GM12878 (cell line): ENCODE data around the gene RBBP8NL. TPM values are rescaled to one million over a fixed set of nuclear protein-coding genes. Genes with fewer than 3 reads are reported as not detected.
"Not testable (repeated sequence)": the region's sequence is repeated elsewhere in the genome, so short reads cannot be mapped to it uniquely, and the experiment has no call there.

Source experiments
- ATAC-seq: fragments of 200-7000 bp; cut with Tn5 transposase; 3 replicates; pipeline ENCODE4 v1.9.1; 2020; ENCODE audit warnings: mild to moderate bottlenecking, moderate library complexity
- BruUV-seq: library from RNA; stranded (reverse); fragments of 400-500 nt; replicated peaks from 2 replicates; lab custom pipeline; 2021; lab: Mats Ljungman, UMichigan
- CTCF ChIA-PET: fragments of 300-600 bp; sonication (Branson Sonifier 250); formaldehyde crosslinking; extraction: SDS; loops from one replicate; lab custom pipeline; 2021; ENCODE audit warnings: inconsistent platforms; lab: Yijun Ruan, JAX
- POLR2A ChIA-PET: fragments of 350-600 bp; formaldehyde crosslinking; extraction: SDS; loops from one replicate; lab custom pipeline; 2021; ENCODE audit warnings: inconsistent platforms; lab: Charles Lee
- RAD21 ChIA-PET: fragments of 300-600 bp; sonication (Branson Sonifier 250); formaldehyde crosslinking; loops from one replicate; lab custom pipeline; 2023; ENCODE audit warnings: antibody characterized with exemption; ENCODE audit not compliant: unreplicated experiment; lab: Charles Lee
- SMC1A ChIA-PET: fragments of 300-600 bp; sonication (Branson Sonifier 250); formaldehyde crosslinking; loops from one replicate; lab custom pipeline; 2023; ENCODE audit not compliant: unreplicated experiment, uncharacterized antibody; lab: Charles Lee
- DNase-seq: peaks from one replicate; pipeline ENCODE4 v3.0.0-alpha.2; 2011; ENCODE audit warnings: low read depth, low spot score
- FAIRE-seq: peaks from 3 replicates; lab custom pipeline; 2011; peaks lifted over from hg19 to GRCh38; lab: Jason Lieb, UNC
- H2AFZ ChIP-seq: 2 replicates; pipeline ENCODE4 v1.6.0; 2011; ENCODE audit warnings: low read depth, low read length, control low read depth; ENCODE audit not compliant: control insufficient read depth
- H3K27ac ChIP-seq: 2 replicates; pipeline ENCODE4 v1.5.1; 2011; ENCODE audit warnings: control low read depth; ENCODE audit not compliant: control insufficient read depth, insufficient read depth
- H3K27me3 ChIP-seq, 2 experiments: replicated peaks in 1 of 2; 2 replicates each; pipeline versions ENCODE4 v1.6.0 to v1.6.1; 2011; ENCODE audit warnings: low read length in 1 of 2; ENCODE audit not compliant: control insufficient read depth in 2 of 2, insufficient read depth in 2 of 2
- H3K36me3 ChIP-seq, 2 experiments: 2 replicates each; pipeline ENCODE4 v1.5.1; 2011; ENCODE audit warnings: low read length in 1 of 2; ENCODE audit not compliant: control insufficient read depth in 2 of 2, insufficient read depth in 2 of 2
- H3K4me1 ChIP-seq: 2 replicates; pipeline ENCODE4 v1.6.1; 2011; ENCODE audit warnings: mild to moderate bottlenecking, low read length, moderate library complexity, mixed read lengths; ENCODE audit not compliant: control insufficient read depth, insufficient read depth
- H3K4me2 ChIP-seq: 2 replicates; pipeline ENCODE4 v1.6.0; 2011; ENCODE audit warnings: control low read depth; ENCODE audit not compliant: control insufficient read depth, insufficient read depth
- H3K4me3 ChIP-seq: fragments of 200-600 bp; sonication (generic); 2 replicates; pipeline ENCODE4 v1.5.1; 2016
- H3K79me2 ChIP-seq: 2 replicates; pipeline ENCODE4 v1.6.0; 2011; ENCODE audit warnings: low read length; ENCODE audit not compliant: control insufficient read depth, insufficient read depth
- H3K9ac ChIP-seq: 2 replicates; pipeline ENCODE4 v1.8.0; 2011; ENCODE audit warnings: low read length, control low read depth, mixed read lengths; ENCODE audit not compliant: control insufficient read depth, insufficient read depth
- H3K9me3 ChIP-seq: replicated peaks from 3 replicates; pipeline ENCODE4 v1.5.1; 2011; ENCODE audit warnings: mild to moderate bottlenecking, low read length; ENCODE audit not compliant: control insufficient read depth, insufficient read depth
- H4K20me1 ChIP-seq: 2 replicates; pipeline ENCODE4 v1.6.0; 2011; ENCODE audit not compliant: control insufficient read depth, insufficient read depth
- BRCA1 ChIP-seq: IDR thresholded peaks from 2 replicates; pipeline ENCODE4 v1.6.1; 2011; ENCODE audit warnings: low read depth, low read length, improper control_type of control experiment
- IKZF1 ChIP-seq: fragments of 450-650 bp; conservative IDR thresholded peaks from 2 replicates; pipeline ENCODE4 v1.6.1; 2017; ENCODE audit warnings: antibody characterized with exemption, mild to moderate bottlenecking
- POLR2A ChIP-seq: IDR thresholded peaks from 2 replicates; pipeline ENCODE4 v1.6.1; 2011; ENCODE audit warnings: low read depth, mild to moderate bottlenecking, low read length
- WGBS: methylation state at CpG from one replicate; pipeline ENCODE4 v1.1.6; 2016; ENCODE audit warnings: low lambda C conversion rate; ENCODE audit not compliant: insufficient replicate concordance, insufficient coverage; ENCODE audit errors: missing lambda C conversion rate; 5-methylcytosine and 5-hydroxymethylcytosine counted together
- in situ Hi-C: fragments of 300-500 bp; cut with MboI; formaldehyde crosslinking; loops from 9 replicates; pipeline ENCODE4 v1.14.3; 2018; ENCODE audit warnings: mixed read lengths
- intact Hi-C: fragments of 100-400 bp; cut with micrococcal nuclease; formaldehyde crosslinking; loops from one replicate; pipeline ENCODE4 v1.14.2; 2022; ENCODE audit not compliant: unreplicated experiment
- polyA plus RNA-seq, 11 experiments: library from polyadenylated mRNA; depleted of rRNA in 4 of 11; unstranded in 6 of 11; stranded (reverse) in 5 of 11; fragments of >200 nt; fragmentation: Nextera tagmentation in 4 of 11; fragmentation: Illumina TruSeq in 1 of 11; extraction: Ambion mirVana in 4 of 11; extraction: Trizol in 1 of 11; gene quantifications; 1 replicate in 1 of 11; 2 replicates in 10 of 11; pipeline versions ENCODE4 v1.2.1 to v1.2.3, GENCODE V29; 2011 to 2016; ENCODE audit warnings: inconsistent platforms in 2 of 11, missing spikeins in 2 of 11, low read depth in 1 of 11
- total RNA-seq, 4 experiments: library from RNA; depleted of rRNA in 3 of 4; stranded (reverse); fragments of >200 nt in 3 of 4; fragmentation: Illumina TruSeq in 1 of 4; extraction: Trizol in 1 of 4; gene quantifications; 2 replicates each; pipeline versions ENCODE4 v1.2.1 to v1.2.3, GENCODE V29; 2013 to 2021
- TF ChIP-seq, protein P1 (sequence below): fragments of 450-650 bp; IDR thresholded peaks from 2 replicates; pipeline ENCODE4 v1.6.1; 2016; ENCODE audit warnings: mild to moderate bottlenecking
- TF ChIP-seq, protein P2 (sequence below): IDR thresholded peaks from 2 replicates; pipeline ENCODE4 v1.6.1; 2012; ENCODE audit warnings: mild to moderate bottlenecking, low read depth, low read length
- TF ChIP-seq, protein P3 (sequence below): IDR thresholded peaks from 2 replicates; pipeline ENCODE4 v1.6.1; 2011; ENCODE audit warnings: borderline replicate concordance, low read depth, mild to moderate bottlenecking, moderate library complexity, low read length; ENCODE audit not compliant: insufficient read depth, poor library complexity, severe bottlenecking

The RBBP8NL gene
- total and polyA plus RNA-seq, 10 of the 15 experiments (the other 5 are each of a cell fraction or from before 2014, with no cell fraction given): not detected

DNA sequence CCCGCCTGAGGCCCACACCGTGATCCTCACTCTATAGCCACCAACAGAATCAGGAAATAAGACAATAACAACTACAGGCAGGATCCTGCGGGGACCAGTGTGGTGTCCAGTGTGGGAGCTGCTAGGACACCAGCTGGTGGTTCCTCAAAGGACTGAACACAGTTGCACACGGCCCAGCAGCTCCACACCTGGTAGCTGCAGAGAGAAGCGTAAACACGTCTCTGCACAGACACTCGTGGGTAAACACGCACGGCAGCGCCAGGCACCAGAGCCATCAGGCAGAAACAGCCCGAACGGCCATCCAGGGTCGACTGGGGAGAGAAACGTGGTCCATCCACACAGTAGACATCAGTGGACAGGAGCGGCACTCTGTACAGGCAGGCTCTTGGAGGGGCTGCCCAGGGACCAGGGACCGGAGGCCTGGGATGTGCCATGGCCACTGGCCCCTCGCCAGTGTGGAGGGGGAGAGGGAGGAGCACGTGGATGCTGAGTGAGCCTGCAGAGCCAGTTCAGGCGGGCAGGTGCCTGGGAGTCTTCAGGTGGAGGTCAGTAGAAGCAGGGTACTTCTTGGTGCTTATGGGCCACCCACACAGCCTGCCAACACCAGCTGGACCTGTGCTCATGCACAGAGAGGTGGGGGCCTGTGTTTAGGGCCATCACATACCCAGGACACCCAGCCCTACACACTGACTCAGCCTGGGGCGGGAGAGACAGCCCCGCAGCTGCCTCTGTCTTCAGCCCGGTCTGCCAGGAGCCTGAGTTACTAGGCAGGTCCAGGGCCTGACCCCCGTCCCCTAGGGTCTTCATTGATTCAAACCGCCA is 52.8 kb downstream of the RBBP8NL start (continued):
- TF ChIP-seq, protein P1, sequence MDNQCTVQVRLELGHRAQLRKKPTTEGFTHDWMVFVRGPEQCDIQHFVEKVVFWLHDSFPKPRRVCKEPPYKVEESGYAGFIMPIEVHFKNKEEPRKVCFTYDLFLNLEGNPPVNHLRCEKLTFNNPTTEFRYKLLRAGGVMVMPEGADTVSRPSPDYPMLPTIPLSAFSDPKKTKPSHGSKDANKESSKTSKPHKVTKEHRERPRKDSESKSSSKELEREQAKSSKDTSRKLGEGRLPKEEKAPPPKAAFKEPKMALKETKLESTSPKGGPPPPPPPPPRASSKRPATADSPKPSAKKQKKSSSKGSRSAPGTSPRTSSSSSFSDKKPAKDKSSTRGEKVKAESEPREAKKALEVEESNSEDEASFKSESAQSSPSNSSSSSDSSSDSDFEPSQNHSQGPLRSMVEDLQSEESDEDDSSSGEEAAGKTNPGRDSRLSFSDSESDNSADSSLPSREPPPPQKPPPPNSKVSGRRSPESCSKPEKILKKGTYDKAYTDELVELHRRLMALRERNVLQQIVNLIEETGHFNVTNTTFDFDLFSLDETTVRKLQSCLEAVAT: no peak
- TF ChIP-seq BRCA1 (no peak), IKZF1 (no peak)
- TF ChIP-seq, protein P2, sequence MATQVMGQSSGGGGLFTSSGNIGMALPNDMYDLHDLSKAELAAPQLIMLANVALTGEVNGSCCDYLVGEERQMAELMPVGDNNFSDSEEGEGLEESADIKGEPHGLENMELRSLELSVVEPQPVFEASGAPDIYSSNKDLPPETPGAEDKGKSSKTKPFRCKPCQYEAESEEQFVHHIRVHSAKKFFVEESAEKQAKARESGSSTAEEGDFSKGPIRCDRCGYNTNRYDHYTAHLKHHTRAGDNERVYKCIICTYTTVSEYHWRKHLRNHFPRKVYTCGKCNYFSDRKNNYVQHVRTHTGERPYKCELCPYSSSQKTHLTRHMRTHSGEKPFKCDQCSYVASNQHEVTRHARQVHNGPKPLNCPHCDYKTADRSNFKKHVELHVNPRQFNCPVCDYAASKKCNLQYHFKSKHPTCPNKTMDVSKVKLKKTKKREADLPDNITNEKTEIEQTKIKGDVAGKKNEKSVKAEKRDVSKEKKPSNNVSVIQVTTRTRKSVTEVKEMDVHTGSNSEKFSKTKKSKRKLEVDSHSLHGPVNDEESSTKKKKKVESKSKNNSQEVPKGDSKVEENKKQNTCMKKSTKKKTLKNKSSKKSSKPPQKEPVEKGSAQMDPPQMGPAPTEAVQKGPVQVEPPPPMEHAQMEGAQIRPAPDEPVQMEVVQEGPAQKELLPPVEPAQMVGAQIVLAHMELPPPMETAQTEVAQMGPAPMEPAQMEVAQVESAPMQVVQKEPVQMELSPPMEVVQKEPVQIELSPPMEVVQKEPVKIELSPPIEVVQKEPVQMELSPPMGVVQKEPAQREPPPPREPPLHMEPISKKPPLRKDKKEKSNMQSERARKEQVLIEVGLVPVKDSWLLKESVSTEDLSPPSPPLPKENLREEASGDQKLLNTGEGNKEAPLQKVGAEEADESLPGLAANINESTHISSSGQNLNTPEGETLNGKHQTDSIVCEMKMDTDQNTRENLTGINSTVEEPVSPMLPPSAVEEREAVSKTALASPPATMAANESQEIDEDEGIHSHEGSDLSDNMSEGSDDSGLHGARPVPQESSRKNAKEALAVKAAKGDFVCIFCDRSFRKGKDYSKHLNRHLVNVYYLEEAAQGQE: no peak
- TF ChIP-seq, all 136 proteins: peak for 0

DNA sequence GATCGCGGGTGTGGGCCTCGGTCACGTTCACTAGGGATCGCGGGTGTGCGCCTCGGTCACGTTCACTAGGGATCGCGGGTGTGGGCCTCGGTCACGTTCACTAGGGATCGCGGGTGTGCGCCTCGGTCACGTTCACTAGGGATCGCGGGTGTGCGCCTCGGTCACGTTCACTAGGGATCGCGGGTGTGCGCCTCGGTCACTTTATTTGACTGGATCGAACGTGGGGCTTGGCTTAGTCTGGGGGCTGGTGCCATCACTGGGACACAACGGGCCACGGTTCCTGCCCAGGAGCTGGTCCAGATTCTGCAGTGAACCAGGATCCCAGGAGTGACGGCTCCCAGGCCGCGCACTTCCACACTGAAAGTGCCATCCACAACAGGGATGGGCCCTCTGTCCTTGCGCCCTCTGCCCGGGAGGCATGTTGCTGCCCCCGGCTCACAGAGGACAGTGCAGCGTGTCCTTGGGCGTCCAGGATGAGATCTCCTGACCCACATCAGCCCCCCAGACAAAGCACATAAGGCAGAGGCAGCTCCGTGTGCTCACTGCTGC is 53.6 kb downstream of the RBBP8NL start:
- RAD21 ChIA-PET, SMC1A ChIA-PET, H4K20me1 ChIP-seq, H3K9me3 ChIP-seq, in situ Hi-C loops, H3K4me1 ChIP-seq, BruUV-seq, H3K4me3 ChIP-seq, H3K27me3 ChIP-seq, DNase-seq, H2AFZ ChIP-seq, H3K27ac ChIP-seq, POLR2A ChIA-PET, CTCF ChIA-PET, ATAC-seq, H3K9ac ChIP-seq, intact Hi-C loops, FAIRE-seq, H3K36me3 ChIP-seq, H3K4me2 ChIP-seq, H3K79me2 ChIP-seq: not testable (repeated sequence)
- WGBS: 69% methylated on average over 14 of the region's 40 CpGs
- TF ChIP-seq, protein P3, sequence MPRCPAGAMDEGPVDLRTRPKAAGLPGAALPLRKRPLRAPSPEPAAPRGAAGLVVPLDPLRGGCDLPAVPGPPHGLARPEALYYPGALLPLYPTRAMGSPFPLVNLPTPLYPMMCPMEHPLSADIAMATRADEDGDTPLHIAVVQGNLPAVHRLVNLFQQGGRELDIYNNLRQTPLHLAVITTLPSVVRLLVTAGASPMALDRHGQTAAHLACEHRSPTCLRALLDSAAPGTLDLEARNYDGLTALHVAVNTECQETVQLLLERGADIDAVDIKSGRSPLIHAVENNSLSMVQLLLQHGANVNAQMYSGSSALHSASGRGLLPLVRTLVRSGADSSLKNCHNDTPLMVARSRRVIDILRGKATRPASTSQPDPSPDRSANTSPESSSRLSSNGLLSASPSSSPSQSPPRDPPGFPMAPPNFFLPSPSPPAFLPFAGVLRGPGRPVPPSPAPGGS: peak; percentile 54
- 0 out of 2 replicates have a peak, but pooled peaks have one; percentile 8 for TF ChIP-seq POLR2A
